EL (cell line): Measurements from ENCODE around the gene SEZ6L.

Source experiments
- DNase-seq: peaks from one replicate; pipeline ENCODE4 v3.0.0-alpha.2; 2016

The SEZ6L gene

DNA sequence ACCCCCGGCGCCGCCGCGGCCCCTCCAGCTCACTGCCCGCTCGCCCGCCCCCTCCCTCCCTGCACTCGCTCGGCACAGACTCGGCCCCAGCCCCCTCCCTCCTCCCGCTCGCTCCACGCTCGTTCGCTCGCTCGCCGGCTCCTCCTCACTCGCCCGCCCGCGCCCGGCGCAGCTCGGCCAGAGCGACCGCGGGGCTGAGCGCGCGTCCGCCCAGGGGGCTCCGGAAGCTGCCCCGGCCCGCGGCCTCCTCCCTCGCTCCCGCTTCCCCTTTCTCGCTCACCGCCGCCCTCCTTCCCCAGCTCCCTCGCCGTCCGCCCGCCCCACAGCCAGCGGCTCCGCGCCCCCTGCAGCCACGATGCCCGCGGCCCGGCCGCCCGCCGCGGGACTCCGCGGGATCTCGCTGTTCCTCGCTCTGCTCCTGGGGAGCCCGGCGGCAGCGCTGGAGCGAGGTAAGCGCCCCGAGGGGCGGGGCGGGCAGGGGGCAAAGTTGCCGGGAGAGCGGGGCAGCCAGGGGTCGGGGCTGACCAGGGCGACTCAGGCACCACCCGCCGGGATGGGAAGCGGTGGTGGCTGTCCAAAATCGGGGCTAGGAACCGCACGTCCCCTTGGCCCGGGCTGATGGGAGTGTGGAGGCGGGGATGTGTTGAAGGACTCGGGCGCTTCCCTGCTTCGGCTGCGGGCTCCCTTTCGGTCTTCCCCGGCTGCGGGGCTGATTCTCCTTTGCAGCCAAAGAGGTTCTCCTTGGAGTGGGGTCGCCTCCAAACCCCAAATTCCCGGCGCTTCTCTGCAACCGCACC, at the start of gene SEZ6L:
TSS of gene SEZ6L (plus strand) at position 148 of the 797 bp plus-strand sequence. CDS start at position 356, 208 bp downstream.
- DNase-seq, result no peak

DNA sequence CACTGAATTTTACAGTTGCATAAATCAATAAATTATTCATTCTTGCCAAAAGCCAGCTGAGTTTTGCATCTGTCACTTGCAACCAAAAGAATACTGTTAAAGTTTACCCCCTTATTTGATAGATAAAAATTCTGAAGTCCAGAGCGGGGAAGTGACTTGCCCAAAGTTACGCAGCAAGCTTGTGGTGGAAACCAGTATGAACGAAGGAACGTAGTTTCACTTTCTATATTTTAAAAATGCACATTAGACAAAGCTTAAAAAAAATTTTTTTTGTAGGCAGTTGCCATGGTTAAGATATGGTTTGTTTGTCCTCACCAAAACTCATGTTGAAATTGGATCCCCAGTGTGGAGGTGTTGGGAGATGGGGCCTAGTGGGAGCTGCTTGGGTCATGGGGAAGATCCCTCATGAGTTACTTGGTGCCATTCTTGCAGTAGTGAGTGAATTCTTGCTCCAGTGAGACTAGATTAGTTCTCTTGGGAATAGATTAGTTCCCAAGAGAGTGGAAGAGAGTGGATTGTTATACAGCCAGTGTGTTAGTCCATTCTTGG, 46.3 kb upstream of the SEZ6L start:
- no peak for DNase-seq

DNA sequence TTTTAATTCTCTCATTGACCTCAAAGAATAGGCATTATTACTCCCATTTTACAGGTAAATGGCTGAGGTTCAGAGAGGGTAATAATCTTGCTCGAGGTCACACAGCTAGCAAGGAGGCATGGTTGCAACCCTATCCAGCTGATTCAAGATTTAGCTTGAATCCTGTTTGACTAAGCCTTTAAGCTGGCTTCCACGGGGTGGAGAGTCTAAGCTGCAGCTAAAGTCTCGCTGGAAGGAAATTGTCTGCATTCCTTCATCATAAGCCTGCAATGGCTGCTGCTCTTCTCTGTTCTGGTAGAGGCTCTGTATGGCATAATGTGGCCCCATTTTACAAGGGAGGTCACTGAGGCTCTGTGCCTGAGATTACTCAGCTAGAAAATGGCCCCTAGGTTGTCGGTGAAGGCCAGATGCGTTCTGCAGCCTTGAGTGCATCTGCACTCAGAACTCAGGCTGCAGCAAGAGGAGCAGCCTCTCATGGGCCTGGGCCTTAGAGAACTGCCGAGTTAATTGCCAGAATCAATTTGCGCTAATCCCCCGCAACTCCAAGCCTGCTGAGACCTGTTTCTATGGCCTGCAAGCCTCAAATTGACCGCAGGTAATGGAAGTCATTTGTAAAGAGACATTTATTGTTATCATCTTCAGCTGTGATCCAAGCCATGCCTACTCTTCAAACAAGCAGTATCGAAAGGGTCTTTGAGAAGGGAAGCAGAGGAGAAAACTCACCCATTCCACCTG, 44.1 kb upstream of the SEZ6L start:
- no peak for DNase-seq

DNA sequence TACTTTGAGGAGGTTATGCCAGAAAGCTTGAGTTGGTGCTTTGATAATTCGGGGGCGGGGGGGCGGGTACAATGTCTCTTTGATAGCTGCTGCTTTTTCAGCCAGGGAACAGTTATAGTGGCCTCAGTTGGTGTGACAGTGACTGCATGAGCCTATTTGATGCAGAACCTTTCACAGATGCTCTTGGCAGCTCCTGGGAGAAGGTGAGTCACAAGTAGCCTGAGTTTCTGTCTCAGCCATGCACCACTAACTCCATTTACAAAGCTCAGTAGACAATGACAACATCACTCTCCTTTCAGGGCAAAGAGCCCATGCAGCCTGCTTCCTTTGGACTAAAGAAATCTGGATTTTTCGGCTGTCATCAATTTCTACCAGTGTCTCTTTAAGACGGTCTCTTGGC, 42.1 kb upstream of the SEZ6L start:
- DNase-seq, result no peak

- no peak for DNase-seq
Measured at GRCh38 chr22:26127556-26127955, 41.7 kb upstream of the SEZ6L start.

- DNase-seq, result no peak
Measured at GRCh38 chr22:26131589-26132154, 37.6 kb upstream of the SEZ6L start.

- DNase-seq, result peak; percentile 4
Measured at GRCh38 chr22:26134654-26135330, 34.5 kb upstream of the SEZ6L start.

DNA sequence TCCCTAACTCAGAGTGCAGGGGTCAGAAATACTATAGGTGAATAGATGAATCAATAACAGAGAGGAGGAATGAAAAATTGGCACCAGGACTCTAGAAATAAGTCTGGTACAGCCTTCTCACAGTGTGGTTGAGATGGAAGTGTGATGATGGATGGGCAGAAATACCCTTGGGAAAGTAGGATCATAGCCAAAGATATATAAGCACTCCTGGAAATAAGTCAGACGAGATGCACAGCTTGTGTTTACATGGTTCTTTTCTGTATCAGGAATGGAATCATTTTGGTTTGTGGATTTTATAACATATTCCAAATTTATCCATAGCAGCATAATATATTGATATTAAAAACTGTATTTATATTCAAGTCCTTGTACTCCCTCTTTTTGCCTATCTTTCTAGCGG, 33.5 kb upstream of the SEZ6L start:
- no peak for DNase-seq

DNA sequence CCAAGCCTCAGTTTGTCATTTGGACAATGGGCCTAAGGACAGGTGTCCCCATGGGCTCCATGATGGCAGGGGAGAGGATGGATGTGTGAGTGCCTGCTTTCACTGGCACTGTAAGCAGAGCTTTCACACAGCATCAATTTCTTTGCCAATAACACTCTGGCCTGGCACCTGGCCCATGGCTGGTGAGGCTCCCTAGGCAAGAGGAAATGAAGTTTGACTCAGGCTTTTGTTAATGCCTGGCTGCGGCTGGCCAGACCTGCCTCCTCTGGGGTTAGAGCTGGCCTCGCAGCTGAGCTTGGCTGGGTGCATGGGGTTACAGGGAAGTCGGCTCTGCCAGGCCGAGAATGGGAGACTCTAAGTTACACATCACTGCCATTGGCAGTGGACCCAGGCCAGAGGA, 30.0 kb upstream of the SEZ6L start:
- DNase-seq, result no peak

DNA sequence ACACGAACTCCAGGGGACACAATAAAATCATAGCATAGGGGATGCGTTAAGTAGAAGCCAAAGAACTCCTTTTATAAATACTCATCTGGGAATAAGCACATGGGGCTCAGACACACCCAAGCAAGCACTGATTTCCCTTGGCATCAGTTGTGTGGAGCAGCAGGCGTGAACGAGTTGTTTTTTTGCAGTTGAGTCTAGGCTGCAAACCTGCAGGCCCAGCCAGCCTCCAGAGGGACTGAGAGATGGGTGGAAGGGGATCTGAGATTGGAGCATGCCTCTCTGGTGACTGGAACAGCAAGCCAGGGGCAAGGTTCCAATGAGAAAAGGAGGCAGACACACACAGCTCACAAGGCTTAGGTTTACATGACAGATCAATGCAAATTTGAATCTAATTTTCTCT, 27.4 kb upstream of the SEZ6L start:
- DNase-seq, result no peak

GRCh38 chr22:26143806-26144325, 25.4 kb upstream of the SEZ6L start:
- DNase-seq, result no peak

- DNase-seq, result no peak
Measured at GRCh38 chr22:26159886-26160285, 9.4 kb upstream of the SEZ6L start.

DNA sequence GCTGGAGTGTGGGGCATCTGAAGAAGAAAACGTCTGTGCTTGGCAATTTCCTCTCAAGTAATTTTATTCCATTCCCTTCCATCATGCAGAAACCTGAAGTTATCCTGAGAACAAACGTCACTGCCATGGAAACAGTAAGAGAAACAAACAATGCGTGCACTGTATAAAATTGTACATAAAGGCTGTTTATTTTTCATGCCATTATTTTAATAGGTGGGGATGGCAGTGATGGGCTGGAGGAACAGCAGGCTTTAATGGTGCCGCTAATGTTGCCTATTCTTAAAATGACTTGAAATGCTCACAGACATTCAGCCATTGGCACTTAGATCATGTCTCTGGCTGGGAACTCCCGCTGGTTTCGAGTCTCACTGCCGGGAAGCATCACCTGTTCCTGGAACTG, 7.5 kb upstream of the SEZ6L start:
- no peak for DNase-seq

GRCh38 chr22:26162926-26163325, 6.3 kb upstream of the SEZ6L start:
- no peak for DNase-seq

GRCh38 chr22:26164174-26164573, 5.1 kb upstream of the SEZ6L start:
- no peak for DNase-seq

DNA sequence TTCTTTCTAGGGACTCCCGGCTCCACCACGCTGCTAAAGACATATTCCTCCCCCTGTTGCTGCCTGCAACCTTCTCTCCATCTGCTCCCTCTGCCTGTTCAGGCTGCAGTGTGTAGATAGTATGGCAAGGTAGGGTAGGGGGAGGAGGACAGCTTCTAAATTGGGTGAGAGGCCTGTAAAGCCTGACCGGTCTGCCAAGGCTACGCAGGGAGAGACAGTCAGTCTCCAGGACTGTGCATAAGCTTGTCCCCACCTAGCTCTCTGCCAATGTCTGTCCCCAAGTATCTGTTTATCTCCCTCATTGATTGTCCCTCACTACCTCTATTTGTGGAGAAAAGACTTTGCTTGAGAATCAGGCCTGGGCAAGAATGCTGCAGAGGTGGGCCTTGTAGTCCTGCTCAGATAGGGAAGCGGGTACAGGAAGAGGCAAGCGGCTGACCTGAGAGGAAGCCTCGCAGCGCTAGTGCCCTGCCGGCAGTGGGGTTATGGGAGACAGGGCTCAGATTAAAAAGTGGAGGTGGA, 871 bp upstream of the SEZ6L start:
- DNase-seq, result no peak

GRCh38 chr22:26168939-26169314, 335 bp upstream of the SEZ6L start:
- DNase-seq, result no peak

GRCh38 chr22:26170112-26170492, 840 bp downstream of the SEZ6L start:
- no peak for DNase-seq

DNA sequence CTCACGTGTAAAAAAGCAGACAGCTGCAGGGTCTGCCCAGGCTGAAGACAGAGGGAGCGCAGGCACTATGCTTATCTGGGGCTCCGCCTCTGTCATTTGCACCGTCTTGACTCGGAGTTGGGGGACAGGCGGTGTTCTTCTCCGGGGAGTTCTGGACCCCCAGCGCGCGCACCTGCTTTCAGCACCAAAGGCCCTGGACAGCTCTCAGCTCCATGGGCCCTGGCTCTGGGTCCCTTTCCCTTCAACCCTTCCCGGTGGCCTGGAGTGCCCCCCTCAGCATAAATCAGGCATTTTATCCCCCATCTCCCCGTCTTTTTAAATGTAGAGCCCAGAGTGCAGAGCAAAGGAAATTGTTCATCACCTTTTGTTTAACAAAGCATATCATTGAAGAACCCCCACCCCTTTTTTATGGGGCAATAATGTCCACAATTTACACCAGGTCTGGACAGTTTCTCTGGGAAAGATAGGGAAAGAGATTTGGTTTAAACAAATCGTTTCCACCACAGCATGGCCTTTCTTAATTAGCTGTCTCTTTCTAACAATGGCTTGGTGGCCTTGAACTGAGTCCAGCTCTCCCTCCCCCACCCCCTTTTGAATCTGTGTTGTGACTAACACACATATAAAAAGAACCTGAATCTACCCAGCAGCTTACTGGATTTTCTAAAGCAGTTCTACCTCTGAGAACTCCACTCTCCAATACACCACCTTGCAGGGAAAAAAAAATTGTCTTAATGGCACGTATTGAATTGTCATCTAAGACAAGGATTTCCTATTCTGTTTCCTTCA, 1.7 kb downstream of the SEZ6L start:
- DNase-seq, result no peak

GRCh38 chr22:26172389-26172990, 3.2 kb downstream of the SEZ6L start:
- peak; percentile 27 for DNase-seq

DNA sequence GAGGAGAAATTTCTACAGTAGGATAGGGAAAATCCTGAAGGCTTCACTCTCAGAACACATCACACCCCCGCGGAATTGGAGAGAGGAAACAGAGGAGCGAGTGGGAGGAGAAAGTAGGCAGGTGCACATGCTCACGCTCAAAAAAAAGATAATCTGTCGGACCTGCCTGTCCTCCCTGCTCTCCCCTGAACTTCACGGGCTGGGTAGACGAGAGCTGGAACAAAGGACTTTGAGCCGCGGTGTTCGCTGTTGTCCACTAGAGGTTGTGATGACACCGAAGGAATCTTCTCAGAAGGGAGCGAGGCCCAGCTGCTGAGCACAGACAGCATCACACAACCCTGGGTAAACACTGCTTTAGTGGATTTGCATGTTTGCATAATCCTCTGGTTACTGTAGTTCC, 5.0 kb downstream of the SEZ6L start:
- peak; percentile 20 for DNase-seq
